Endothelial cell of umbilical vein (primary cell): ENCODE results near the gene CDX1. TPM values are rescaled to one million over a fixed set of nuclear protein-coding genes. Genes with fewer than 3 reads are reported as not detected.

ENCODE experiments used
- BruUV-seq: library from RNA; stranded (reverse); fragments of 400-500 nt; replicated peaks from 2 replicates; lab custom pipeline; 2021; lab: Mats Ljungman, UMichigan
- CTCF ChIA-PET: fragments of 300-600, 350-600 bp; sonication (Branson Sonifier 250); formaldehyde crosslinking; loops from one replicate; lab custom pipeline; 2021; ENCODE audit warnings: antibody characterized with exemption, inconsistent platforms; lab: Charles Lee
- POLR2A ChIA-PET: fragments of 300-600, 350-600 bp; sonication (Branson Sonifier 250); formaldehyde crosslinking; loops from one replicate; lab custom pipeline; 2021; ENCODE audit warnings: antibody characterized with exemption, inconsistent platforms; lab: Charles Lee
- DNase-seq: peaks from one replicate; pipeline ENCODE4 v3.0.0-alpha.2; 2011; ENCODE audit warnings: low read depth, low spot score
- FAIRE-seq: peaks from 2 replicates; lab custom pipeline; 2011; peaks lifted over from hg19 to GRCh38; lab: Jason Lieb, UNC
- H2AFZ ChIP-seq: 2 replicates; pipeline ENCODE4 v1.6.0; 2012; ENCODE audit warnings: low read depth, low read length, control low read depth, inconsistent platforms
- H3K27ac ChIP-seq: 2 replicates; pipeline ENCODE4 v1.5.1; 2011; ENCODE audit warnings: low read depth, mild to moderate bottlenecking, control low read depth, low read length, moderate library complexity; ENCODE audit not compliant: insufficient read depth
- H3K27me3 ChIP-seq, 2 experiments: 2 replicates each; pipeline versions ENCODE4 v1.6.0 to v1.6.1; 2011; ENCODE audit warnings: low read length in 2 of 2, mixed read lengths in 1 of 2; ENCODE audit not compliant: control insufficient read depth in 2 of 2, insufficient read depth in 2 of 2
- H3K36me3 ChIP-seq, 2 experiments: 2 replicates in 1 of 2; 3 replicates in 1 of 2; pipeline ENCODE4 v1.5.1; 2011; ENCODE audit warnings: low read length in 2 of 2, mild to moderate bottlenecking in 1 of 2, moderate library complexity in 1 of 2; ENCODE audit not compliant: control insufficient read depth in 2 of 2, insufficient read depth in 2 of 2; ENCODE audit errors: extremely low read depth in 1 of 2
- H3K4me1 ChIP-seq: 3 replicates; pipeline ENCODE4 v1.5.1; 2011; ENCODE audit warnings: mild to moderate bottlenecking, low read length; ENCODE audit not compliant: control insufficient read depth, insufficient read depth; ENCODE audit errors: extremely low read depth
- H3K4me2 ChIP-seq: 2 replicates; pipeline ENCODE4 v1.6.1; 2011; ENCODE audit warnings: low read length, control low read depth, mixed read lengths; ENCODE audit not compliant: insufficient read depth
- H3K4me3 ChIP-seq, 3 experiments: fragments of 200-600 bp in 1 of 3; sonication (generic), shearing (Covaris generic) in 1 of 3; replicated peaks in 1 of 3; 2 replicates each; pipeline ENCODE4 v1.5.1; 2011 to 2016; ENCODE audit warnings: control low read depth in 3 of 3, low read length in 3 of 3, mild to moderate bottlenecking in 2 of 3, inconsistent platforms in 1 of 3, low read depth in 1 of 3, moderate library complexity in 1 of 3; ENCODE audit not compliant: insufficient read depth in 1 of 3
- H3K79me2 ChIP-seq: 2 replicates; pipeline ENCODE4 v1.6.0; 2012; ENCODE audit warnings: low read length, inconsistent platforms; ENCODE audit not compliant: control insufficient read depth, insufficient read depth
- H3K9ac ChIP-seq: replicated peaks from 2 replicates; pipeline ENCODE3; 2011; ENCODE audit warnings: low read length, control low read depth; ENCODE audit not compliant: insufficient read depth; ENCODE audit errors: extremely low read depth
- H3K9me1 ChIP-seq: replicated peaks from 3 replicates; pipeline ENCODE4 v1.6.0; 2011; ENCODE audit warnings: mild to moderate bottlenecking, low read length; ENCODE audit not compliant: control insufficient read depth, insufficient read depth; ENCODE audit errors: extremely low read depth
- H3K9me3 ChIP-seq: replicated peaks from 2 replicates; pipeline ENCODE4 v1.5.1; 2012; ENCODE audit warnings: low read length, inconsistent platforms; ENCODE audit not compliant: control insufficient read depth, insufficient read depth
- H4K20me1 ChIP-seq: replicated peaks from 2 replicates; pipeline ENCODE3; 2011; ENCODE audit warnings: mild to moderate bottlenecking, low read length; ENCODE audit not compliant: control insufficient read depth, insufficient read depth; ENCODE audit errors: extremely low read depth
- CTCF ChIP-seq, 2 donors: IDR thresholded peaks; 1 replicate in 1 of 2; 2 replicates in 1 of 2; pipeline ENCODE4 v1.5.1; 2011; ENCODE audit warnings: low read length in 2 of 2, mild to moderate bottlenecking in 2 of 2, moderate library complexity in 2 of 2, control low read depth in 1 of 2, inconsistent platforms in 1 of 2, low read depth in 1 of 2; ENCODE audit not compliant: insufficient read depth in 1 of 2; ENCODE audit errors: extremely low read depth in 1 of 2
- EZH2 ChIP-seq: IDR thresholded peaks from 2 replicates; pipeline ENCODE4 v1.6.1; 2012; ENCODE audit warnings: borderline replicate concordance, low read depth, mild to moderate bottlenecking, moderate library complexity, low read length, inconsistent platforms; ENCODE audit not compliant: severe bottlenecking
- FOS ChIP-seq: IDR thresholded peaks from 2 replicates; pipeline ENCODE4 v1.6.1; 2011; ENCODE audit warnings: mild to moderate bottlenecking, low read length, moderate library complexity, borderline replicate concordance; ENCODE audit not compliant: insufficient read depth
- GATA2 ChIP-seq: IDR thresholded peaks from 2 replicates; pipeline ENCODE4 v1.7.0; 2011; ENCODE audit warnings: low read depth, mild to moderate bottlenecking, moderate library complexity, mixed read lengths, low read length; ENCODE audit not compliant: insufficient read length, insufficient read depth
- JUN ChIP-seq: IDR thresholded peaks from 2 replicates; pipeline ENCODE4 v1.6.1; 2011; ENCODE audit warnings: borderline replicate concordance, low read depth; ENCODE audit not compliant: insufficient read length, insufficient read depth
- MAX ChIP-seq: IDR thresholded peaks from 2 replicates; pipeline ENCODE4 v1.6.1; 2011; ENCODE audit not compliant: insufficient read depth, insufficient read length
- MYC ChIP-seq: IDR thresholded peaks from one replicate; pipeline ENCODE4 v1.6.1; 2011; ENCODE audit warnings: mild to moderate bottlenecking, low read depth, low read length
- POLR2A ChIP-seq: IDR thresholded peaks from 2 replicates; pipeline ENCODE4 v1.6.1; 2012; ENCODE audit warnings: low read depth, mild to moderate bottlenecking, control low read depth, low read length
- POLR2AphosphoS5 ChIP-seq: IDR thresholded peaks from 2 replicates; pipeline ENCODE4 v1.6.1; 2012; ENCODE audit warnings: low read depth, mild to moderate bottlenecking, control low read depth, low read length, moderate library complexity; ENCODE audit not compliant: insufficient read depth
- dilution Hi-C: fragments of 300-500 bp; cut with MboI; formaldehyde crosslinking; loops from one replicate; pipeline ENCODE4 v1.15.0; 2019; ENCODE audit warnings: low sequenced_read_pairs; ENCODE audit not compliant: extremely low pct_ligation_motif_present
- intact Hi-C: fragments of 100-400 bp; cut with micrococcal nuclease; formaldehyde crosslinking; loops from one replicate; pipeline ENCODE4 v1.10.0; 2022
- polyA plus RNA-seq, 4 experiments: library from polyadenylated mRNA; depleted of rRNA in 3 of 4; stranded (reverse) in 3 of 4; unstranded in 1 of 4; fragments of >200 nt; gene quantifications; 2 replicates each; pipeline versions ENCODE4 v1.2.1 to v1.2.3, GENCODE V29; 2011 to 2012; ENCODE audit warnings: missing spikeins in 1 of 4
- total RNA-seq: library from RNA; stranded (reverse); gene quantifications from 2 replicates; pipeline ENCODE4 v1.2.3, GENCODE V29; 2021

Gene CDX1
- total and polyA plus RNA-seq, 2 donors (not counting 3 experiments of a cell fraction or from before 2014, with no cell fraction given), result not detected

- no TSS peak for BruUV-seq
- TF ChIP-seq FOS, result no peak
- no peak for TF ChIP-seq POLR2AphosphoS5
- TF ChIP-seq JUN, result no peak
- no peak for TF ChIP-seq CTCF (IDR thresholded peaks at IDR 0.05; ENCODE audit: extremely low read depth in 1 of 2, insufficient read depth in 1 of 2, low read depth in 1 of 2, low read length in 2 of 2)
- no peak for TF ChIP-seq EZH2
- no peak for TF ChIP-seq MAX
- no peak for TF ChIP-seq POLR2A
- TF ChIP-seq MYC, result no peak
- no peak for TF ChIP-seq GATA2
- FAIRE-seq, result no peak
- Histone ChIP-seq H3K79me2 (no peaks in the 10 kb centered on the region), H2AFZ (no peak overlapping the region), H3K9me1 (no peaks in the 10 kb centered on the region), H3K9me3 (no peaks in the 10 kb centered on the region), H3K4me3 (no peak overlapping the region), H3K9ac (no peak overlapping the region), H3K27me3 (peaks cover 48 to 50% of the 10 kb centered on the region in 2 experiments), H4K20me1 (no peaks in the 10 kb centered on the region), H3K27ac (no peak overlapping the region), H3K4me1 (no peaks in the 10 kb centered on the region), H3K4me2 (no peak overlapping the region), H3K36me3 (no peaks in the 10 kb centered on the region)
- ChIA-PET CTCF (interaction anchor here (1.0 to 2.6 kb wide), 3 partner anchors 17 to 30 kb away, joined by 3 to 10 read pairs (median 3); partner anchors contain the start of gene CDX1), POLR2A (no interaction called here)
- dilution Hi-C loops (no loop called here), intact Hi-C loops (no loop called here)
- DNase-seq, result no peak
Measured at GRCh38 chr5:150192462-150192861, 25.9 kb downstream of the CDX1 start.
